K562 (cell line): ENCODE data around the gene RHOB. TPM values are rescaled to one million over a fixed set of nuclear protein-coding genes. Genes with fewer than 3 reads are reported as not detected.

Experiments
- ATAC-seq: fragments of 200-7000 bp; cut with Tn5 transposase; 3 replicates; pipeline ENCODE4 v1.9.1; 2020; ENCODE audit warnings: moderate library complexity
- BruUV-seq: library from RNA; stranded (reverse); fragments of 400-500 nt; replicated peaks from 2 replicates; lab custom pipeline; 2021; lab: Mats Ljungman, UMichigan
- CTCF ChIA-PET: fragments of 300-600 bp; formaldehyde crosslinking; extraction: SDS; loops from one replicate; lab custom pipeline; 2021; ENCODE audit warnings: low intra/inter-chr PET ratio; lab: Yijun Ruan, JAX
- POLR2A ChIA-PET: fragments of 300-600, 350-650 bp; sonication (Branson Sonifier 250); formaldehyde crosslinking; extraction: SDS; loops from one replicate; lab custom pipeline; 2021; ENCODE audit warnings: antibody characterized with exemption, inconsistent platforms; lab: Yijun Ruan, JAX
- DNase-seq, 4 experiments: peaks; one replicate each; pipeline versions ENCODE4 v3.0.0 to v3.0.0-alpha.2; 2011 to 2018; ENCODE audit warnings: low spot score in 3 of 4, mixed read lengths in 3 of 4; ENCODE audit errors: extremely low read depth in 1 of 4
- FAIRE-seq: peaks from 2 replicates; lab custom pipeline; 2011; peaks lifted over from hg19 to GRCh38; lab: Jason Lieb, UNC
- H2AFZ ChIP-seq: 2 replicates; pipeline ENCODE4 v1.6.0; 2011; ENCODE audit warnings: low read depth, low read length, control low read depth, inconsistent platforms
- H3K27ac ChIP-seq: fragments of 200-600 bp; 3 replicates; pipeline ENCODE4 v1.8.0; 2011; ENCODE audit warnings: low read depth, mild to moderate bottlenecking, control low read depth, inconsistent platforms, low read length, moderate library complexity, mixed read lengths; ENCODE audit errors: extremely low read depth
- H3K27me3 ChIP-seq, 2 experiments: fragments of 300-600 bp in 1 of 2; 2 replicates in 1 of 2; 3 replicates in 1 of 2; pipeline versions ENCODE4 v1.6.0 to v1.8.0; 2011; ENCODE audit warnings: inconsistent platforms in 2 of 2, low read length in 2 of 2, mild to moderate bottlenecking in 1 of 2, mixed read lengths in 1 of 2, moderate library complexity in 1 of 2; ENCODE audit not compliant: control insufficient read depth in 2 of 2, insufficient read depth in 2 of 2
- H3K36me3 ChIP-seq: fragments of 300-600 bp; 3 replicates; pipeline ENCODE4 v1.8.0; 2011; ENCODE audit warnings: mild to moderate bottlenecking, low read length, inconsistent platforms; ENCODE audit not compliant: control insufficient read depth, insufficient read depth
- H3K4me1 ChIP-seq, 2 experiments: fragments of 200-600 bp in 1 of 2; replicated peaks in 1 of 2; 2 replicates in 1 of 2; 3 replicates in 1 of 2; pipeline versions ENCODE4 v1.5.1 to v1.8.0; 2011; ENCODE audit warnings: inconsistent platforms in 2 of 2, low read length in 2 of 2, mild to moderate bottlenecking in 1 of 2, mixed read lengths in 1 of 2, moderate library complexity in 1 of 2; ENCODE audit not compliant: control insufficient read depth in 2 of 2, insufficient read depth in 2 of 2
- H3K4me2 ChIP-seq: 2 replicates; pipeline ENCODE4 v1.6.1; 2011; ENCODE audit warnings: low read length, control low read depth, inconsistent platforms, mixed read lengths; ENCODE audit not compliant: insufficient read depth
- H3K4me3 ChIP-seq: fragments of 200-600 bp; sonication (generic), shearing (Covaris generic); 2 replicates; pipeline ENCODE4 v1.5.1; 2016; ENCODE audit warnings: control low read depth, inconsistent platforms
- H3K79me2 ChIP-seq: fragments of 200-600 bp; 3 replicates; pipeline ENCODE4 v1.8.0; 2011; ENCODE audit warnings: low read length, inconsistent platforms; ENCODE audit not compliant: control insufficient read depth, insufficient read depth
- H3K9ac ChIP-seq, 2 experiments: 2 replicates each; pipeline versions ENCODE4 v1.6.0 to v1.6.1; 2011; ENCODE audit warnings: low read depth in 2 of 2, low read length in 2 of 2, control low read depth in 1 of 2, inconsistent platforms in 1 of 2, mild to moderate bottlenecking in 1 of 2, mixed read lengths in 1 of 2; ENCODE audit not compliant: insufficient read depth in 1 of 2
- H3K9me1 ChIP-seq: one replicate; pipeline ENCODE4 v1.6.0; 2011; ENCODE audit warnings: inconsistent platforms, mild to moderate bottlenecking, low read length, moderate library complexity; ENCODE audit not compliant: control insufficient read depth, insufficient read depth
- H3K9me3 ChIP-seq: replicated peaks from 2 replicates; pipeline ENCODE4 v1.5.1; 2011; ENCODE audit warnings: low read depth, low read length, inconsistent platforms; ENCODE audit not compliant: control insufficient read depth, insufficient read depth
- H4K20me1 ChIP-seq: replicated peaks from 2 replicates; pipeline ENCODE4 v1.6.1; 2011; ENCODE audit warnings: low read length, inconsistent platforms, mixed read lengths; ENCODE audit not compliant: control insufficient read depth, insufficient read depth
- BMI1 ChIP-seq: fragments of 150-350 bp; IDR thresholded peaks from 2 replicates; pipeline ENCODE4 v1.6.1; 2014; ENCODE audit warnings: low read length
- CBFA2T2 ChIP-seq: fragments of 450-650 bp; conservative IDR thresholded peaks from 2 replicates; pipeline ENCODE4 v1.6.1; 2017; ENCODE audit warnings: mild to moderate bottlenecking
- CBFB ChIP-seq: sonication (generic); formaldehyde crosslinking; IDR thresholded peaks from 2 replicates; pipeline ENCODE4 v1.4.0; 2020; ENCODE audit warnings: mild to moderate bottlenecking, missing genetic modification reagents
- CBX8 ChIP-seq: fragments of 200-600 bp; sonication (generic); IDR thresholded peaks from 2 replicates; pipeline ENCODE4 v1.6.1; 2012; ENCODE audit warnings: borderline replicate concordance, mixed run types, low read depth, mild to moderate bottlenecking, moderate library complexity, mixed read lengths, low read length, control low read depth, inconsistent platforms; ENCODE audit not compliant: poor library complexity, severe bottlenecking; ENCODE audit errors: extremely low read depth
- CEBPB ChIP-seq: fragments of 450-650 bp; IDR thresholded peaks from 2 replicates; pipeline ENCODE4 v1.6.1; 2016; ENCODE audit warnings: missing genetic modification characterization, missing compliant biosample characterization
- E2F5 ChIP-seq: sonication (generic); formaldehyde crosslinking; IDR thresholded peaks from 2 replicates; pipeline ENCODE4 v1.8.0; 2022; ENCODE audit warnings: mild to moderate bottlenecking, missing genetic modification reagents
- ELK1 ChIP-seq: sonication (generic); formaldehyde crosslinking; IDR thresholded peaks from 2 replicates; pipeline ENCODE4 v1.8.1; 2022; ENCODE audit warnings: missing genetic modification reagents
- ETV1 ChIP-seq: fragments of 450-650 bp; conservative IDR thresholded peaks from 2 replicates; pipeline ENCODE4 v1.6.1; 2016; ENCODE audit warnings: missing genetic modification characterization, control low read depth, low read depth, missing compliant biosample characterization
- MAFG ChIP-seq: fragments of 450-650 bp; conservative IDR thresholded peaks from 2 replicates; pipeline ENCODE4 v1.6.1; 2016; ENCODE audit warnings: missing genetic modification characterization, missing compliant biosample characterization
- MLX ChIP-seq, 2 experiments: fragments of 450-650 bp in 1 of 2; sonication (generic) in 1 of 2; formaldehyde crosslinking; conservative IDR thresholded peaks; 2 replicates each; pipeline versions ENCODE4 v1.4.0 to v1.8.1; 2020 to 2022; ENCODE audit warnings: mild to moderate bottlenecking in 1 of 2, missing genetic modification reagents in 1 of 2
- NCOR1 ChIP-seq: fragments of 450-650 bp; IDR thresholded peaks from 2 replicates; pipeline ENCODE4 v1.6.1; 2016; ENCODE audit warnings: mild to moderate bottlenecking, moderate library complexity
- SMC3 ChIP-seq: conservative IDR thresholded peaks from 2 replicates; pipeline ENCODE4 v1.6.1; 2011; ENCODE audit warnings: low read depth, low read length, improper control_type of control experiment; ENCODE audit not compliant: insufficient read depth
- SPI1 ChIP-seq: IDR thresholded peaks from 2 replicates; pipeline ENCODE4 v1.6.1; 2011; ENCODE audit warnings: low read depth, low read length, control low read depth, borderline replicate concordance
- STAG1 ChIP-seq: sonication (generic); formaldehyde crosslinking; IDR thresholded peaks from 2 replicates; pipeline ENCODE4 v1.5.0; 2020; ENCODE audit warnings: missing genetic modification reagents, borderline replicate concordance
- TBL1XR1 ChIP-seq, 2 experiments: IDR thresholded peaks; 2 replicates each; pipeline ENCODE4 v1.6.1; 2012; ENCODE audit warnings: improper control_type of control experiment in 2 of 2, low read length in 2 of 2, mild to moderate bottlenecking in 1 of 2
- THRAP3 ChIP-seq: fragments of 450-650 bp; IDR thresholded peaks from 2 replicates; pipeline ENCODE4 v1.6.1; 2016; ENCODE audit warnings: mild to moderate bottlenecking, inconsistent platforms, borderline replicate concordance
- ZNF197 ChIP-seq: fragments of 200-800 bp; sonication (Bioruptor generic); IDR thresholded peaks from 2 replicates; pipeline ENCODE4 v1.6.1; 2016; ENCODE audit warnings: low read depth, missing genetic modification characterization, missing compliant biosample characterization
- ZNF707 ChIP-seq: fragments of 250-450 bp; sonication (Bioruptor Pico); conservative IDR thresholded peaks from 2 replicates; pipeline ENCODE4 v1.8.0; 2022; ENCODE audit warnings: inconsistent platforms, mild to moderate bottlenecking, moderate library complexity
- WGBS: fragments of 100-300 bp; shearing (Covaris generic); methylation state at CpG from one replicate; pipeline ENCODE4 v1.1.6; 2016; ENCODE audit warnings: low coverage, mixed read lengths; ENCODE audit not compliant: insufficient coverage; ENCODE audit errors: missing lambda C conversion rate; 5-methylcytosine and 5-hydroxymethylcytosine counted together
- in situ Hi-C: fragments of 300-500 bp; cut with MboI; formaldehyde crosslinking; loops from 4 replicates; pipeline ENCODE4 v1.15.0; 2018; ENCODE audit warnings: inconsistent platforms, mixed read lengths
- intact Hi-C: fragments of 100-400 bp; cut with micrococcal nuclease; formaldehyde crosslinking; loops from 2 replicates; pipeline ENCODE4 v1.14.2; 2022
- polyA plus RNA-seq, 8 experiments: library from polyadenylated mRNA; depleted of rRNA in 4 of 8; stranded (reverse) in 5 of 8; unstranded in 3 of 8; fragments of >200 nt; fragmentation: Nextera tagmentation in 2 of 8; fragmentation: Illumina TruSeq in 1 of 8; extraction: Ambion mirVana in 2 of 8; extraction: Trizol in 1 of 8; gene quantifications; 2 replicates each; pipeline versions ENCODE4 v1.2.1 to v1.2.3, GENCODE V29; 2011 to 2014; ENCODE audit warnings: inconsistent platforms in 1 of 8, missing spikeins in 1 of 8
- total RNA-seq, 7 experiments: library from RNA; depleted of rRNA in 6 of 7; stranded (reverse); fragments of >200 nt in 6 of 7; fragmentation: Illumina TruSeq in 2 of 7; extraction: Trizol in 2 of 7; gene quantifications; 2 replicates each; pipeline versions ENCODE4 v1.2.1 to v1.2.3, GENCODE V29; 2011 to 2021; ENCODE audit warnings: low replicate concordance in 1 of 7

Gene RHOB
- total and polyA plus RNA-seq, 9 of the 15 experiments (the other 6 are each of a cell fraction or from before 2014, with no cell fraction given): 0.07 to 4.8 (median 1.1) TPM

GRCh38 chr2:20448977-20449306 lies 2.1 kb downstream of the RHOB start (continued):
- no peak for TF ChIP-seq ELK1 (CRISPR knock-in tag)
- no peak for TF ChIP-seq MAFG (tag)
- TF ChIP-seq MLX (CRISPR knock-in tag; conservative IDR thresholded peaks at IDR 0.05): no peak
- no peak for TF ChIP-seq CBFB (CRISPR knock-in tag)

GRCh38 chr2:20449501-20450200 lies 2.8 kb downstream of the RHOB start:
- Histone ChIP-seq H3K27me3 (peaks cover 0 to 14% of the 10 kb centered on the region in 2 experiments; a peak in 2 of 5 replicates), H3K9ac (no peak overlapping the region)
- FAIRE-seq: no peak
- TF ChIP-seq SMC3 (no peak), ZNF707 (CRISPR knock-in tag) (0 out of 2 replicates have a peak, but pooled peaks have one; percentile 10), CEBPB (tag) (peak; percentile 34; the same call in 1 of the 2 replicates), TBL1XR1 (IDR thresholded peaks at IDR 0.05; ENCODE audit: low read length in 2 of 2) (no peak), NCOR1 (peak; percentile 9; the same call in 1 of the 2 replicates), BMI1 (no peak), CBFB (CRISPR knock-in tag) (no peak), CBFA2T2 (no peak), SPI1 (no peak), ETV1 (tag) (0 out of 2 replicates have a peak, but pooled peaks have one; percentile 15), E2F5 (CRISPR knock-in tag) (no peak), STAG1 (no peak), THRAP3 (no peak), CBX8 (no peak), ZNF197 (CRISPR knock-in tag) (no peak)

More at GRCh38 chr2:20449501-20450200, 2.8 kb downstream of the RHOB start:
- WGBS: 22% methylated on average over 7 of the region's 7 CpGs
- no peak overlapping the region for H3K4me2 ChIP-seq
- DNase-seq (no peak), ATAC-seq (no peak)
- no peak overlapping the region for H3K4me3 ChIP-seq
- no peaks in the 10 kb centered on the region; the same call in 2 of the 3 replicates for H3K36me3 ChIP-seq
- H3K9me1 ChIP-seq: no peaks in the 10 kb centered on the region
- no TSS peak for BruUV-seq
- intact Hi-C loops: no loop called here
- in situ Hi-C loops: loop anchor here (25.0 kb wide), 1 partner anchor 488 kb away; no protein-coding TSS in a partner anchor
- no peaks in the 10 kb centered on the region for H3K9me3 ChIP-seq
- no peak overlapping the region for H3K27ac ChIP-seq
- POLR2A ChIA-PET: interaction anchor here (0.6 to 2.4 kb wide), 9 partner anchors 9 to 510 kb away, joined by 3 to 8 read pairs (median 3); no protein-coding TSS in a partner anchor
- peaks cover 0 to 21% of the 10 kb centered on the region in 2 experiments; a peak in 2 of 5 replicates for H3K4me1 ChIP-seq
- CTCF ChIA-PET: no interaction called here
- H2AFZ ChIP-seq: no peak overlapping the region
- no peaks in the 10 kb centered on the region for H4K20me1 ChIP-seq
- H3K79me2 ChIP-seq: no peaks in the 10 kb centered on the region
